Immature natural killer cell (primary cell): ENCODE results near the gene ATP6V1G2. TPM values are rescaled to one million over a fixed set of nuclear protein-coding genes. Genes with fewer than 3 reads are reported as not detected.
"Not testable (repeated sequence)": the region's sequence is repeated elsewhere in the genome, so short reads cannot be mapped to it uniquely, and the experiment has no call there.

Experiments used
- DNase-seq, 3 donors: peaks; one replicate each; pipeline ENCODE4 v3.0.0; 2022; ENCODE audit warnings: mixed read lengths in 1 of 3
- H3K27ac Mint-ChIP-seq, 6 donors: one replicate each; pipeline ENCODE4 v1.8.0; 2020; ENCODE audit warnings: mixed read lengths in 6 of 6, mild to moderate bottlenecking in 5 of 6, inconsistent platforms in 4 of 6, moderate library complexity in 3 of 6
- H3K27me3 Mint-ChIP-seq, 3 donors: one replicate each; pipeline ENCODE4 v1.8.0; 2020 to 2021; ENCODE audit warnings: low read depth in 3 of 3, mild to moderate bottlenecking in 3 of 3, mixed read lengths in 3 of 3, moderate library complexity in 3 of 3, inconsistent platforms in 1 of 3
- H3K36me3 Mint-ChIP-seq, 3 donors: one replicate each; pipeline ENCODE4 v1.8.0; 2020; ENCODE audit warnings: mixed read lengths in 3 of 3, inconsistent platforms in 2 of 3, mild to moderate bottlenecking in 2 of 3
- H3K4me1 Mint-ChIP-seq, 2 donors: one replicate each; pipeline ENCODE4 v1.8.0; 2020; ENCODE audit warnings: inconsistent platforms in 2 of 2, mild to moderate bottlenecking in 2 of 2, mixed read lengths in 2 of 2, moderate library complexity in 1 of 2
- H3K4me3 Mint-ChIP-seq, 5 donors: one replicate each; pipeline ENCODE4 v1.8.0; 2020; ENCODE audit warnings: mild to moderate bottlenecking in 5 of 5, mixed read lengths in 5 of 5, inconsistent platforms in 3 of 5, moderate library complexity in 3 of 5
- H3K9me3 Mint-ChIP-seq, 6 donors: one replicate each; pipeline ENCODE4 v1.8.0; 2020; ENCODE audit warnings: mild to moderate bottlenecking in 6 of 6, mixed read lengths in 6 of 6, inconsistent platforms in 4 of 6, moderate library complexity in 3 of 6
- polyA plus RNA-seq, 3 donors: library from polyadenylated mRNA; unstranded; fragments of 300-500 nt; fragmentation: Illumina TruSeq; gene quantifications; one replicate each; pipeline ENCODE4 v1.2.3, GENCODE V29; 2021

Gene ATP6V1G2
- not detected for polyA plus RNA-seq

- Mint-ChIP-seq H3K27me3 (peaks cover 8 to 13% (median 9%) of the 10 kb centered on the region in 3 donors), H3K4me3 (peak within 1 kb of the TSS; percentile 89 to 93 (median 91))
These were observed at the start of gene ATP6V1G2 for GRCh38 chr6:31546339-31546957. Gene ATP6V1G2 (minus strand): TSS chr6:31546608. CDS start chr6:31546559, 49 bp downstream.

GRCh38 chr6:31592396-31592771 lies 46.0 kb upstream of the ATP6V1G2 start:
- Mint-ChIP-seq H3K36me3 (peaks cover 5 to 16% (median 15%) of the 10 kb centered on the region in 3 donors), H3K4me1 (peaks cover 78 to 83% of the 10 kb centered on the region in 2 donors), H3K4me3 (peak overlapping the region; percentile 87 to 93 (median 91)), H3K27ac (peak overlapping the region; percentile 88 to 97 (median 97)), H3K9me3 (no peaks in the 10 kb centered on the region), H3K27me3 (peaks cover 8 to 16% (median 15%) of the 10 kb centered on the region in 3 donors)
- no peak for DNase-seq

More at GRCh38 chr6:31546339-31546957, at the start of gene ATP6V1G2:
- Mint-ChIP-seq H3K27ac (peak within 1 kb of the TSS; percentile 88 to 99 (median 95)), H3K36me3 (peaks cover 0 to 4% (median 0%) of the 10 kb centered on the region in 3 donors), H3K9me3 (no peaks in the 10 kb centered on the region), H3K4me1 (peaks cover 45 to 46% of the 10 kb centered on the region in 2 donors)
- DNase-seq, result peak; percentile 72 to 74 (median 73)

GRCh38 chr6:31590691-31591090 lies 44.3 kb upstream of the ATP6V1G2 start:
- DNase-seq, H3K9me3 Mint-ChIP-seq: not testable (repeated sequence)
- Mint-ChIP-seq H3K4me1 (peaks cover 85 to 90% of the 10 kb centered on the region in 2 donors), H3K27ac (peak overlapping the region in 4 of 6 donors; percentile 32 to 80 (median 72)), H3K4me3 (peak overlapping the region in 4 of 5 donors; percentile 9 to 38 (median 35)), H3K27me3 (peaks cover 8 to 14% (median 14%) of the 10 kb centered on the region in 3 donors), H3K36me3 (peaks cover 5 to 16% (median 15%) of the 10 kb centered on the region in 3 donors)

GRCh38 chr6:31588871-31589650 lies 42.7 kb upstream of the ATP6V1G2 start:
- DNase-seq, result no peak
- Mint-ChIP-seq H3K4me1 (peaks cover 88 to 91% of the 10 kb centered on the region in 2 donors), H3K4me3 (peak overlapping the region; percentile 26 to 57 (median 33)), H3K27me3 (peaks cover 8 to 14% (median 14%) of the 10 kb centered on the region in 3 donors), H3K27ac (peak overlapping the region in 5 of 6 donors; percentile 63 to 79 (median 67)), H3K9me3 (no peaks in the 10 kb centered on the region), H3K36me3 (peaks cover 5 to 18% (median 16%) of the 10 kb centered on the region in 3 donors)

- Mint-ChIP-seq H3K4me1 (peaks cover 80 to 85% of the 10 kb centered on the region in 2 donors), H3K36me3 (peaks cover 5 to 18% (median 16%) of the 10 kb centered on the region in 3 donors), H3K27me3 (peaks cover 6 to 12% (median 9%) of the 10 kb centered on the region in 3 donors), H3K4me3 (peak overlapping the region; percentile 56 to 83 (median 80)), H3K9me3 (no peaks in the 10 kb centered on the region), H3K27ac (peak overlapping the region; percentile 89 to 91 (median 91))
- DNase-seq, result no peak
These were observed 41.7 kb upstream of the ATP6V1G2 start for GRCh38 chr6:31587791-31588777.

GRCh38 chr6:31586599-31587281 lies 40.3 kb upstream of the ATP6V1G2 start:
- peak overlapping the region; percentile 88 to 94 (median 91) for H3K27ac Mint-ChIP-seq
- DNase-seq, result peak in 1 of 3 donors; percentile 34

GRCh38 chr6:31586008-31586407 lies 39.6 kb upstream of the ATP6V1G2 start, which contains the start of gene LST1:
Gene LST1 (plus strand): TSS chr6:31586277. CDS start chr6:31587300, 1,023 bp downstream.
- peaks cover 3 to 5% (median 5%) of the 10 kb centered on the region in 3 donors for H3K27me3 Mint-ChIP-seq
- DNase-seq, result no peak
- H3K27ac Mint-ChIP-seq, result peak within 1 kb of the TSS; percentile 88 to 94 (median 91)
- peaks cover 80 to 84% of the 10 kb centered on the region in 2 donors for H3K4me1 Mint-ChIP-seq
- H3K9me3 Mint-ChIP-seq, result no peaks in the 10 kb centered on the region
- peak within 1 kb of the TSS; percentile 61 to 86 (median 73) for H3K4me3 Mint-ChIP-seq
- peaks cover 9 to 25% (median 23%) of the 10 kb centered on the region in 3 donors for H3K36me3 Mint-ChIP-seq

More at GRCh38 chr6:31586599-31587281, 40.3 kb upstream of the ATP6V1G2 start:
- Mint-ChIP-seq H3K27me3 (peaks cover 3 to 5% (median 5%) of the 10 kb centered on the region in 3 donors), H3K4me1 (peaks cover 80 to 85% of the 10 kb centered on the region in 2 donors), H3K36me3 (peaks cover 8 to 24% (median 19%) of the 10 kb centered on the region in 3 donors), H3K4me3 (peak overlapping the region; percentile 61 to 86 (median 73)), H3K9me3 (no peaks in the 10 kb centered on the region)

GRCh38 chr6:31585491-31585890 lies 39.1 kb upstream of the ATP6V1G2 start:
- H3K36me3 Mint-ChIP-seq, result peaks cover 9 to 25% (median 22%) of the 10 kb centered on the region in 3 donors
- H3K27ac Mint-ChIP-seq, result peak overlapping the region; percentile 88 to 94 (median 91)
- H3K4me3 Mint-ChIP-seq, result peak overlapping the region; percentile 61 to 86 (median 73)
- peaks cover 78 to 83% of the 10 kb centered on the region in 2 donors for H3K4me1 Mint-ChIP-seq
- peaks cover 4 to 5% (median 5%) of the 10 kb centered on the region in 3 donors for H3K27me3 Mint-ChIP-seq
- no peaks in the 10 kb centered on the region for H3K9me3 Mint-ChIP-seq
- DNase-seq, result peak in 1 of 3 donors; percentile 50

GRCh38 chr6:31582230-31582643 lies 35.8 kb upstream of the ATP6V1G2 start, which contains the start of gene LTB:
Gene LTB (minus strand): TSS chr6:31582424. CDS start chr6:31582417, 7 bp downstream.
- H3K4me1 Mint-ChIP-seq, result peaks cover 77 to 82% of the 10 kb centered on the region in 2 donors
- peaks cover 0 to 4% (median 0%) of the 10 kb centered on the region in 3 donors for H3K27me3 Mint-ChIP-seq
- H3K36me3 Mint-ChIP-seq, result peaks cover 4 to 14% (median 10%) of the 10 kb centered on the region in 3 donors
- no peak for DNase-seq
- peak within 1 kb of the TSS; percentile 89 to 99 (median 96) for H3K27ac Mint-ChIP-seq
- H3K9me3 Mint-ChIP-seq, result no peaks in the 10 kb centered on the region
- peak within 1 kb of the TSS; percentile 96 to 100 (median 99) for H3K4me3 Mint-ChIP-seq

- Mint-ChIP-seq H3K36me3 (peaks cover 4 to 14% (median 13%) of the 10 kb centered on the region in 3 donors), H3K27ac (peak overlapping the region; percentile 89 to 99 (median 96)), H3K4me3 (peak overlapping the region; percentile 96 to 100 (median 99)), H3K9me3 (no peaks in the 10 kb centered on the region), H3K27me3 (peaks cover 2 to 8% (median 3%) of the 10 kb centered on the region in 3 donors), H3K4me1 (peaks cover 77 to 82% of the 10 kb centered on the region in 2 donors)
- DNase-seq, result peak in 1 of 3 donors; percentile 27
These were observed 35.2 kb upstream of the ATP6V1G2 start for GRCh38 chr6:31581434-31582229.

- peaks cover 77 to 82% of the 10 kb centered on the region in 2 donors for H3K4me1 Mint-ChIP-seq
- H3K9me3 Mint-ChIP-seq, result no peaks in the 10 kb centered on the region
- H3K36me3 Mint-ChIP-seq, result peaks cover 10 to 14% (median 14%) of the 10 kb centered on the region in 3 donors
- H3K27me3 Mint-ChIP-seq, result peaks cover 2 to 8% (median 6%) of the 10 kb centered on the region in 3 donors
- DNase-seq, result peak; percentile 90 to 91 (median 91)
- peak overlapping the region; percentile 89 to 99 (median 96) for H3K27ac Mint-ChIP-seq
- peak overlapping the region; percentile 96 to 100 (median 99) for H3K4me3 Mint-ChIP-seq
These were observed 34.5 kb upstream of the ATP6V1G2 start for GRCh38 chr6:31580807-31581433.
